Activated effector memory CD4-positive, alpha-beta T cell treated with anti-CD3 and anti-CD28 coated beads, Interleukin-2, amount 50 U/mL, for 16 hours (primary cell): Measurements from ENCODE around the gene LZTR1.
A peak's percentile ranks its signal among the peaks of the same experiment; 100 is the strongest.
"Not testable (repeated sequence)": the region's sequence is repeated elsewhere in the genome, so short reads cannot be mapped to it uniquely, and the experiment has no call there.

Experiments used
- DNase-seq: peaks from one replicate; pipeline ENCODE4 v3.0.0-alpha.2; 2020

The LZTR1 gene

DNA sequence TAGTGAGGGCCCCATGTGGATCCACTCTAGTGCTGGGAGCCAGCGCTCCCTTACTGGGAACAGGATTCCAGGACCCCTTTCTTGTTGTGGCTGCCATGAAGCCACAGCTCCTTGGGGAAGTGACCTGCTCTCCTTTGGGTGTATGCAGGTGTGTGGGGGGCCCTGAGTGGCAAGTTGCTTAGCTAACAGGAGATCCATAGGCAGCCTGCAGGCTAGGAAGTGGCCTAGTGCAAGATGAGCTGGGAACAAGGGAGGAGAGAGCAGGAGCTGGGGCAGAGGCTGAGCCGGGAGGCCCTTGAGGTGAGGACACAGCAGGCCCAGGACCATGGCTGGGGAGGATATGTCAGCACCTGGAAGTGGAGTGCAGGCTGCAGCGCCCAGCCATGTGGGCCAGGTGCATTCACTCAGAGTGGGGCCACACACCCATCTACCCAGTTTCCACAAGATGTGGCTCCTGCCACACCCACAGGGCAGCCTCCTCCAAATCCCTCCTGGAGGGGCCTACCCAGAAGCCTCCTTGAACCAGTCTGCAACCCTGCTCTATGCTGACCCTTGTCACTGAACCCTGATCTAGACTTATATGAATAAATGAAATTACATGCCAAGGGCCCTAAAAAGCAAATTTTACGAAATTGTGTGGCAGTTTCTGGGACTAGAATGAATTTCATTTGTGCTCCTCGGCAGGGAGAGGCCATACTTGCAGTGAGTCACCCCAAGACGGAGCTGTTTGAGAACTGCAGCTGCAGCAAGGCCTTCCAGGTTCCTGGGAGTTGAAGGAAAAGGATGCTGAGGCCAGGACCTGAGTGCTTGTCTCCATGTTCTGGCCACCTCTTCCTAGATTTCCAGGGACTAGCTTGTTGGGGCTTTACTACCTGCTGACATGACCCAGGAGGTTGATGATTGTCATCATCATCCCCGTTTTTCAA is 16.6 kb downstream of the LZTR1 start:
- no peak for DNase-seq

DNA sequence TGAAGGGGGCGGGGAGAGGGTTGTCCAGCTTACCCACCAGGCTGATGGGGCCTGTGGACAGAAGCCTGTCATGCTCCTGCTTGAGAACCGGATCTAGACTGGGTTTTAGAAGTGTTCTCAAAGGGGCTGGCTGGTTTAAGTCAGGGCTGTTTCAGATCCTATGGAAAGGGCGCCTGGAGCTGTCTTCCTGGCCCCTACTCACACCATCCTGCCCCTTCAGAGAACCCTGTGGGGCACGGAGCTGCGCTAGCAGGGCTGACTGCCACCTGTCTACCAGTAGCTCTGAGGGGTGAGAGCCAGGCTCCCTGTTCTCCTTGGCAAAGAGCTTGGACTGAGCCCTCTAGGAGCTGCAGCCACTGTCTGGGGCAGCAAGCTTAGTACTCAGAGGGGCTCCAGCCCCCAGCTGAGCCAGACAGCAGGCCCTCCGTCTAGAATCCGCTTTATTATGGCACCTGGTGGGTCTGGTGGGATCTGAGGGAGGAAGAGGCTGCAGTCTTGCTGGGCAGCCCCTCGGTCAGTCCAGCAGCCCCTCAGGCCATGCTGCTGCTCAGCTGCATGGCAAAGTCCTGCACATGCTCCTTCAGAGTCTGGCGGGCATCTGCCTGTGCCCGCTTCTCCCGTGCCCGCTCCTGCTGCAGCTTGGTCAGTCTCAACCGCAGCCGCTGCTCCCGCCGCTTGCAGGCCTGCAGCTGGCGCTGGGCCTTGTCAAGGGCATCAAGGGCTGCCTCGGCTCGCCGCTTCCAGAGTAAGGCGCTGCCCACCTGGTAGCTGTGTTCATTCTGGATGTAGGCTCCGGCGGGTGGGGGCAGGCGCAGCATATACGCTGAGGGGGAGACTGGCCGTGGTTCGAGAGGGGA is 17.5 kb downstream of the LZTR1 start:
- DNase-seq: no peak

DNA sequence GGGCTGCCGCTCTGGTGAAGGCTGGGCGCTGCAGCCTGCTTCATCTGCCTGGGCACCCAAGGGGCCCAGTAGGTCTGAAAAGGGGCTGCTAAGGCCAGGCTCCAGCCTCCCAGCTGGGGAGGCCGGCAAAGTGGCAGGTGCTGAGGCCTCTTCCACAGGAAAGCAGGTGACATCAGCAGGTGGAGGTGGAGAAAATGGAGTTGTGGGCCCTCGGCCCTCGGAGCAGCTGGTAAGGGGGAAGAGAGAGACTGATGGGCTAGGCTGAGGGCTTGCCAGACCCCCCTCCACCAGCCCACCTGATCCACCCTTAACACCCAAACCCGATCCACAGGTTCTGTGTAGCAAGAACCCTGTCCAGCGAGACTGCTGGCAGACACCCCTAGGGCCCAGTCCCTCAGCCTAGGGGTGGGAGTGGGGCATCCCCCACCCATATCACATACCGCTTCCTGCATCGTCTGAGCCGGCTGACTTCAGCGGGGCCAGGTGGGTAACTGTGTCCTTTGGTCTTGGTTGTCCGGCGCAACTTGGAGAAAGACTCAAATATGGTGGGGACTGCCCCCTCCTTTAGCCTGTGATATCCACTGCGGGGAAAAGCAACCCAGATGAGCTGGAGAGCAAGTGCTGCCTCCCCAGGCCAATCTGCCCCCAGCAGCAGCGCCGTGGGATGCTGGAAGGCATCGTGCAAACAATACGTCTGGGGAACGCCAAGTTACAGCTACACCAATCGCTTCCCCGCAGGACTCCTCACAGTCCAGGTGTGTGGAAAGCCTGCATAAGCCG is 18.3 kb downstream of the LZTR1 start:
- DNase-seq: no peak

DNA sequence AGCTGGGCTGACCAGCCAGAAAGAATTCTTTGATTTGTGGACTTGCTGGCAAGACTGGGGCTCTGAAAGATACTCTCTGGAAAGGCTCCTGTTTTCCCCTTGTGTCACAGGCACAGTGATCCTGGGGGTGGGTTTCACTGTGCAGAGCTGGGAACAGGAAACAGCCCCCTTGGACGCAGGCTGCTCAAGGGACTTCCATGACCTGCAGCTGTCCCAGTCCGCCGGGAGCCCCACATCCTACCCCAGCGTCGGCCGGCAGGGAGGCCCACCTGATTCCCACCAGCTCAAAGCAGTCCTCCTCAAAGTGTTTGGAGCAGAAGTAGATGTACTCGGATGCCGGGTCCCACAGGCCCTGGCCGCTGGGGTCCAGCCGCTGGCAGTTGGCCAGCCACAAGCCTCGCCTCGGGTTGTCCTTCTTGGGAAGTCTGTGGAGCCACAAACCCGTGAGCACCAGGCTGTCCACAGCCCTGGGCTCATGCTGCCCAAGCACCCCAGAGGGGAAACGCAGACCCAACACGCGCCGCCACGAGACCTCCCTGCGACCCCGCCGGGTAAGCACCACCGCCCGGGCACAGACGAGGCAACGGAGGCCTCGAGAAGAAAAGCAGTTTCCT is 19.0 kb downstream of the LZTR1 start:
- DNase-seq: no peak

DNA sequence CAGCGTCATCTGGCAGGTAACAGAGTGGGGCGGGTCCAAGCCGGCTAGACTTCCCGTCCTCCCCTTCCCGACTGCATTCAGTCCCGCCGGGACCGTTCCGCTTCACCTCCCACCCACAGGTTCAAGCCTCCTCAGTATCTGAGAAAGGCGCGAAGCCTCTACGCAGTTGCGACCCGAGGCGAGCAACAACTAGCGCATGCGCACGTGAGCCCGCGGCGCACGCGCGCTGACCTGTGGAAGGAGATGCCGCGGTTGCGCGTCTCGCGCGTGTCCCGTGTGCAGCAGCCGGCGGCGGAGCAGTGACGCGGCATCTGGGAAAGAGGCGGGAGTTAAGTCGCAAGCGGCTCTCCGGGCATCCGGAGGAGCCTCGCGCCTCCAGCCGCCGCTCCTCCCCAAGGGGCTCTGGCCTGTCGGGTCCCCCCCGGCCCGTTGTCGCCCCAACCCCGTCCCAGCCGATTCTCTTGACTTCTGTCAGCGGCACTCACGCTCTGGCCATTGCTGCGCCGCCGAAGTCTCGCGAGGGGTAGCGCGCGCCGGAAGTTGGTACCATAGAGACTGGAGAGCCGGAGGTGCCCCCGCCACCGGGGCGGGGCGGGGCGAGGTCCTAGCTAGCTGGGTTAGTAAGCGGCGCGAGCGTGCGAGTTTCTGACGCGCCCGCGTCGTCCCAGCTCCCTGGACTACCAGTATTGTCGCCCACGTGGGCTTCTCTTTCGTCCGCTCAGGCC is 19.7 kb downstream of the LZTR1 start, which contains the start of gene THAP7:
Gene THAP7 (minus strand): TSS at position 518 of the 725 bp plus-strand sequence. CDS start 207 bp downstream, at position 311.
- peak; percentile 99 for DNase-seq

DNA sequence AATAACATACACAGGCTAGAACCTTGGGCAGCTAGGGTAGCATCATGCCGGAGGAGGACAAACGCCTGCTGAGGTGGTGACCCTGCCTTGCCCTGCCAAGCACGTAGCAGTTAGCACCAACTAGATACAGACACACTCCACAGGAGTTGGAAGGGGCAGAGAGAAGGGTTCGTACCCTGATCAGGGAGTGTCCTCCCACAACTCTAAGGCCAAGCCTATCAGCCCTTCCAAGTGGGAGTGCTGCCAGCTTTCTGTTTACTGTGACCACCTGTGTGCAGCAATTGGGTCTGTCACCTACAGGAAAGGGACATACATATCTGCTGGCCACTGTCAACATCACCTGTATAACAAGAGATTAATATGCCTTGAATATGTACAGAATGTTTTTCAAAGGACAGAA is 21.7 kb downstream of the LZTR1 start:
- no peak for DNase-seq

DNA sequence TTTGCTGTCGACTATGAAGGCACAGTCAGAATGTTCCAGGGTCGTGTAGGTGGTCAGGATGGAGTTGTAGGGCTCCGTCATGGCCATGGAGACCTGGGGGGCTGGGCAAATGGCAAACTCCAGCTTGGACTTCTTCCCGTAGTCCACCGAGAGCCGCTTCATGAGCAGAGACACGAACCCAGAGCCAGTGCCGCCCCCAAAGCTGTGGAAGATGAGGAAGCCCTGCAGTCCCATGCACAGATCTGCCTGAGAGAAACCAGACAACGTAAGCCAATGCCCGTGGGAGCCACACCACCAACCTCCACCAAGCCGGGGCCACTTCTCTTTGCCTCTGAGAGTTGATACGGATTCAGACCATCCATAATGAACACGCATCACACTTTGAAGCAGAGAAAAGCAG is 27.1 kb downstream of the LZTR1 start:
- not testable (repeated sequence) for DNase-seq

DNA sequence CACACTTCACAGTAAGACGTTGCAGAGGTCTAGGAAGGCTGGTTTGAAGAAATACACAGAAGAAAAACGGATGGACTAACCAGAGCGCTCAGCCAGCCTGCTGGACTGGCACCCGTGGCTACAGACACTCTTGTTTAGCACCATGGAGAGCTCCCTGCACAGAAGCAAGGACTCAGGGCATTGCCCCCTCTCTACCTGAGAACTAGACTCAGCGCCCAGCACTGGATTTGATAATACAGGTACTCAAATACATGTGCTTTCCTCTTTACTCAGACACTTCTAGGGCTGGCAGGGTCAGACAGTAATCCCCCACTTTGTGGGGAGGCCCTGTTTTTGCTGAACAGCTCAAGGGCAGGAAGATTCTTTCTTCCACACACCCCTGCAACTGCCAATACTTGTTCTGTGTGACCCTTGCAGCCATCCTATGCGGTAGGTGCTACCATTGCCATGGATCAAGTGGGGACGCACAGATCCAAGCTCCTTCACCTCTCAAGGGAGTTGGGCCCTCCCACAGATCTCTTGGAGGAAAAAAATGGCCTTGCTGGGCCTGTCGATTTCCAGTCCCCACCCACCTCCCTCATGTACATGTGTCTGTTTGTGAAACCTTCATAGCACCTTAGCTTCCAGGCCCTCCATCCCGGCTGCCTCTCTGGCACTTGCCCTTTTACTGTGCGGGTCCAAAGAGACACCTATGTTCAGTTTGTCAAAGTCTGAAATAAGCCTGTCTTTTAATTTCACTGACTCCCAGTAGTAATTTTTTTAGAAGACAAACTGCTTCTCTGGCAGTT is 27.7 kb downstream of the LZTR1 start:
- no peak for DNase-seq

DNA sequence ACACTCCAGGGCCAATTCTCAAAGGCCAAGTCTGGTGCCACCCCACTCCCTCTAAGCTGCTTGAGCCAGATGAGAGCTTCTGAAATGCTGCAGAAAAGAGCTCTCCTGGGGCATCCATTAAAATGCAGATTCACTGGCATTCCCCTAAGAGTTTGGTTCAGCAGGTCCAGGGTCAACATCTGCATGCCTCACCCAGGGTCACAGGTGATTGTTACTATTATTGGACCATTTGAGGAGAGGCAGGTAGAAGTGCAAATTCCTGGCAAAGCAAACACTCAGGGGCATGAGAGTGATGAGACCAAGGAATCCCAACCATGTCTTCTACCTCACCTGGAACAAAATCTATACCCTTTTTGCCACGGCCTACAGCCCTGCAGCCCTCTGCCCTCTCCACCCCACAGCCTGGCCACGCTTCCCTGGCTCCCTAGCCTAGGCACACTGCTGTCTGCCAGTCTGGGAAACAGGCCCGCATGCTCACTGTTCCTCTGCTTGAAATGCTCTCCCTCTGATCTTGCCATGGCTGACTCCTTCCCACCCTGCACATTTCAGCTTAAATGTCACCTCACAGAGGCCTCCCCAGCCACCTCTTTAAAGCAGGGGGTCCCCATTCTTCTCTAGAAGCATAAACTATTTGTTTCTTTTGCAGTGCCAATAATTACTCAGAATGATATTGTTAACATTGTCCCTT is 28.5 kb downstream of the LZTR1 start:
- DNase-seq: no peak

DNA sequence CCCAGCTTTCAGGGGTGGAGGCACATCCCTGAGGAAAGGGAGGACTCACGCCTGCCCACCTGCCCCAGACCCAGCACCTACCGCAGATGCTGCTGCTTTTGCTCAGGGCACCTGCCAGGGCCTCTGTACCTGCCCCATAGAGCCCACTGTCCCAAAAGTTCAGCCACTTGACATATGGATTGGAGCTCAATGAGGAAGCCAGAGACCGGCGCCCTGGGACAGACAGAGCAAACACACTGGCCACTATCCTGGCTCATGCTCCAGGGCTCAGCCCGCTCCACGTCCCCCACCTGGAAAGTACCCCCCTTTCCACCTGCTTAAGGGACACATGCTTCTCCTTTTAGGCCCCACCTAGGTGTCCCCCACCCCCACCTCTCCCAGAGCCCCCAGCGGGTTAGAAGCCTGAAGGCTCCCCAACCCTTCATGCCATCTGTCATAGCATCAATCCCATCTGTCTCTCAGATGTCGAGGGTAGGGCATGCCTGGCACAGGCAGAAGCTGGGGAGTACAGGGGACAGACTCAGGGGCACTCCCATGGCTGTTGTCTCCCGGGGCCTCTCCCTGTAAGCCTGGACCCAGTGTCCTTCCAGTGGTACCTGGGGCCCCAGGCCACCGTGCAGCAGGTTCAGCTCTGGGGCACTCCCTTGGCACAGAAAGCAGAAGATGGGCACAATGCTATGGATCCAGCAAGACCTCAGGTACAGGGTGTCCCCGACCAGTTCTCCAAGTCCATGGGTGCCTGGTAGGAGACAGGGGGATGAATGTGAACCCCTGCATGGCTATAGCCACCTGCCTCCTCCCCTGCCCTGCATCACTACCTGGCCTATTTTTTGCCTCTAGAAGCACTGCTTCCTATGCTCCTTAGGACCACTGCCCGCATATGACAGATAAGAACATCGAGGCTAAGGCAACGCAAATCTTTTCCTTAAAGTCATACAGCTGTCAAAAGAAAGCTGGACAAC is 30.6 kb downstream of the LZTR1 start:
- no peak for DNase-seq

DNA sequence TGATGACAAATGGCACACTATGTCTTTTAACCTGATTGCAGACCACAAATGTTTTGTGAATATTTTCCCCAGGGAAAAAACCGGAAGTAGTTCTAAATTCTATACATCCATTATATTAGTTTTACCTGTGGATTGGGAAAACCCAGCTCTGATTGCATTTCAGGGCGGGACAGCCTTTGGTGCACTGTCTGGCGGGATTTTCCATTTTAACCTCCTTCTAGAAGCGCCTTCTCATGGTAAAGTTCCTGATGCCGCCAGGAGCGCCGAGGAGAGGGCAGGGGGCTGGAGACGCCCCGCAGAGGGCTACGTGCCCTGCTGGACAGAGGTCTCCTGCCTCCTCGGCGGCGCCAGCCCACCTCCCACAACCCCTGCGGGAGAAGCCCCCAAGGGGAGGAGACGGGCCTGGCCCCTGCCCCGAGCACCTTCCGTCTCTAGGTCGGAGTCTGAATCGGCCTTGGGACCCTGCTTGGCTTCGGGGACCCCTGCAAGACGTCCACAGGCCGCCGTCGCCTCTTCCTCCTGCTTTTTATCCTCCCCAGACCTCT is 31.6 kb downstream of the LZTR1 start:
- no peak for DNase-seq

DNA sequence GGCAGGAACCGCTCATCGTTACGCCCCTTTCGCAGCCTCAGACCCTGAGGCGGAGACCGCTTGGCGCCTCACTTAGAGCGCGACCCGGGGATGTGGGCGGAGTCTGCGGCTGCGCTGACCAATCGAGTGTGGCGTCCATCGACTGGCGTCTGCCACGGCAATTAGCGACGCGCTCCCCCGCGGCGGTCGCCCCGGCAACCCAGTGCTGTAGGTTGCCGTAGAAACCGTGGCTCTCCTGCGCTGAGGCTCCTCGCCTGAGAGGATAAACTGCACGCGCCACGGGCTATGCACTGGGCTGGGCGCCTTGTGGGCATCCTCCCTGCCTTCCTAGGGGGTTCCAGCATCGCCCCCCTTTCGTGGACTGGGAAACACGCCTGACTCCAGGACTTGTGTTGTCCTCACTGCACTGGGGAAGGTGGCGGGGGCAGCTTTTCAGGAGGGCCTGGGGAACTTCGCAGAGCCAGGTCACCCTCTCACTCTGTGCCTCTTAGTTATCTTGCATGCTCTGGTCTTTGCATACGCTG is 32.2 kb downstream of the LZTR1 start:
- peak; percentile 93 for DNase-seq

DNA sequence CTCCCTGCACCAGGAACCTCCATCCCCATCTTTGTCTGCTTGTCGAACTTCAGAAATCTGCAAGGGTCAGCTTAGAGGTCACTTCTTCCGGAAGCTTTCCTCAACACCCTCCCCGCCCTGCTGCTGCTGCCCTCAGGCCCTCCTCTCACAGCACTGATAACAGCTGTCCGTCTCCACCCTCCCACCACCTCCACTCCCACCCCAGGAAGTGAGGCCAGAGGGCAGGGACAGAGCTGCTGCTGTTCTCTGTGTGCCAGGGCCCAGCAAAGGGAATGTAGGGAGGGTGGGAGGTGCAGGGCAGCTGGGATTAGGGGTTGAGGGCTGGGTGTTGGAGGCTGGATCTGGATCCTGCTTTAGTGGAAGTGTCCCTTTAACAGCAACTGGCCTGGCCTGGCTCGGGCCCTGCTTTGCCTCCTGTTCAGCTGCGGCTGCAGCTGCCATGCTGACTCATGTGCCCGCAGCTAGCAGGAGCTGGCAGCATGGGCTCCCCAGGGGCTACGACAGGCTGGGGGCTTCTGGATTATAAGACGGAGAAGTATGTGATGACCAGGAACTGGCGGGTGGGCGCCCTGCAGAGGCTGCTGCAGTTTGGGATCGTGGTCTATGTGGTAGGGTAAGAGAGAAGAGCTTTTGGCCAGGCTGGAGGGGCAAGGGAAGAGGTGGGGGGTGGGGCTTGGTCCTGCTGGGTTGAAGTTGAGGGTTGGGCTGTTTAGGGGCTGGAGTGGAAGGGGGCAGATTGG is 32.8 kb downstream of the LZTR1 start, which contains the start of gene P2RX6:
Gene P2RX6 (plus strand): TSS at position 440 of the 740 bp plus-strand sequence. CDS start 10 bp downstream, at position 450.
- no peak for DNase-seq

DNA sequence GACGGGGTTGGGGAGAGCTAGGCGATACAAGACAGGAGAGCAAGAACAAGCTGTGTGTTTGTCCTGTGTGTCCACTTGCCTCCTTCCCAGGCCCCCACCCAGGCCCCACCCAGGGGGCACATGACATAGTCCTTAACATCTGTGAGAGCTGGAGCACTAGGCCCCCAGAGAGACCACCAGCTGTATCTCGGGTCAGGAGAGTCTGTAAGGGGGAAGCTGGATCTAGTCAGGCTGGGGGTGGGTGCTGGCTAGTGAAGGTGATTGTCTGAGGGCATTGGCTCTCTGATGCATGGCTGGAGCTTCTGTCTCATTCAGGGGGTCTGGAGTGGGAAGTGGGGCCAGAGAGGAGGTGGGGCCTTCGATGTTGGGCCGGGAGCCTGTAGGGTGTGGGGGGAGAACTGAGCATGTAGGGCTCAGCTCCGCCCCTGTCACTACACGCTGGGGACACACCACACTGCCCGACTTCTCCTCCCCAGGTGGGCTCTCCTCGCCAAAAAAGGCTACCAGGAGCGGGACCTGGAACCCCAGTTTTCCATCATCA is 33.4 kb downstream of the LZTR1 start:
- no peak for DNase-seq

DNA sequence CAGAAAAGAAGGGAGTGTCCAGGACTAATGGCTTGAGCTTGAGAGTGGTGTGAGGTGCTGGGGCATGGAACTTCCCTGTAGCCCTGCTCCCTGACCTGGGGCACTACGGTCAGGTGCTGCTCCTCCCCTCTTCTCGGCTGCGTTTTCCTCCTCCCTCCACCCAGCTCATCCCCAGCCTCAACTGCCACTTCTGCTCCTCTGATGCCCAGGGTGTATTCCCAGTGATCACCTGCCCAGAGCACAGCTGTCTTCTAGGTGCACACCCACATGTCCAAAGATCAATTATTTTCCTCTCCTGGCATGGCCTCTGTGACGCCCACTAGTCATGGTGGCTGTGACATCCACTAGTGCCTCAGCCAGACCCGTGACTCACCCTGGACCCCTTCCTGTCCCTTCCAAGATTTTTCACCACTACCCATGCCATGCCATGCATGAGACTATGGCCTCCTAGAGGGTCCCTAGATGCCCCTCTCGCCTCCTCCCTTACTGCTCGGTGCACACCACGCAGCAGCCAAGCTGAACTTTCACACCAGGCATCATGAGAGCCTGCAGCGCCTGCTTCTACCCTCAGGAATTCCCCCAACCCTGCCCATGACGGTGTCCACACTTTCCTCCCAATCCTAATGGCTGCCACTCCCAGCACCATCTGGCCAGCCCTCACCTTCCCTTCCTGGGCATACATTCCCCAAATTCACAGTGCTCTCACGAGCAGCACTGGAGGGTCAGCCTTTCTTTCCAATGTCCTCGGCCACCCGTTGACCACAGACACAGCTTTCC is 34.7 kb downstream of the LZTR1 start:
- no peak for DNase-seq

DNA sequence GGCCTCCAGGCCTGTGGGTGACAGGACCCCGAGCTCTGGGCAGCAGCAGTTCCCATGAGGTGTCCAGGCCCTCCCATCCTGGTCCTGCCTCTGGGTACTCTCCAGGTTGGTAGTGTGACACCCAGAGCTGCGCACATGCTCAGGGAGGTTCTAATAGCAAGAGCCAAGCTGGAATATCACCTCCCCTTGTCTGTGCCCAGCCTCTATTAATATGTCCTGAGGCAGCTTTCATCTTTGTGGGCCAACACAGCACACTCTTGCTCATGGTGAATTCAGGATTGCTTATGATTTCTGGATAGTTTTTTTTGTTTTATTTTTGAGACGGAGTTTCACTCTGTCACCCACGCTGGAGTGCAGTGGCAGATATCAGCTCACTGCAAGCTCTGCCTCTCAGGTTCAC is 36.2 kb downstream of the LZTR1 start:
- no peak for DNase-seq
